NT2/D1 (cell line): ENCODE data around the gene DAPK3.

Experiments
- SUZ12 ChIP-seq: IDR thresholded peaks from 2 replicates; pipeline ENCODE4 v1.6.1; 2011; ENCODE audit not compliant: insufficient read length, insufficient read depth; ENCODE audit errors: extremely low read depth
- YY1 ChIP-seq: IDR thresholded peaks from 2 replicates; pipeline ENCODE4 v1.6.1; 2011; ENCODE audit not compliant: insufficient read length, insufficient read depth
- ZNF274 ChIP-seq: IDR thresholded peaks from 2 replicates; pipeline ENCODE4 v1.6.1; 2011; ENCODE audit warnings: mild to moderate bottlenecking, low read depth, low read length

GRCh38 chr19:3931041-3931440 lies 39.9 kb downstream of the DAPK3 start:
- no peak for TF ChIP-seq SUZ12
- no peak for TF ChIP-seq ZNF274
- no peak for TF ChIP-seq YY1
